Measurements from ENCODE around the gene SPTLC2.
"Not testable (repeated sequence)": the region's sequence is repeated elsewhere in the genome, so short reads cannot be mapped to it uniquely, and the experiment has no call there.

The SPTLC2 gene

DNA sequence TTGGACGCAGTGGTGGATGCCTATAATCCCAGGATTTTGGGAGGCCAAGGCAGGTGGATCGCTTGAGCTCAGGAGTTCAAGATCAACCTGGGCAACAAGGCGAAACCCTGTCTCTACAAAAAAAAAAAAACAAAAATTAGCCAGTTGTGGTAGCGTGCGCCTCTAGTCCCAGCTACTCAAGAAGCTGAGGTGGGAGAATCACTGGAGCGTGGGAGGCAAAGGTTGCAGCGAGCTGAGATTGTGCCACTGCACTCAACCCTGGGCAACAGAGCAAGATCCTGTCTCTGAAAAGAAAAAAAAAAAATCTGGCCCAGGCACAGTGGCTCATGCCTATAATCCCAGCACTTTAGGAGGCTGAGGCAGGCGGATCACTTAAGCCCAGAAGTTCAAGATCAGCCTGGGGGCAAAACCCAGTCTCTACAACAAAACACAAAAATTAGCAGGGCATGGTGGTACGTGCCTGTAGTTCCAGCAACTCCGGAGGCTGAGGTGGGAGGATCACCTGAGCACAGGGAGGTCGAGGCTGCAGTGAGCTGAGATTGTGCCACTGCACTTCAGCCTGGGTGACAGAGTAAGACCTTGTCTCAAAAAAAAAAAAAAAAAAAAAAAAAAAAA is 27.9 kb downstream of the SPTLC2 start:
- not testable (repeated sequence) for DNase-seq (ENCODE audit: low spot score)

DNA sequence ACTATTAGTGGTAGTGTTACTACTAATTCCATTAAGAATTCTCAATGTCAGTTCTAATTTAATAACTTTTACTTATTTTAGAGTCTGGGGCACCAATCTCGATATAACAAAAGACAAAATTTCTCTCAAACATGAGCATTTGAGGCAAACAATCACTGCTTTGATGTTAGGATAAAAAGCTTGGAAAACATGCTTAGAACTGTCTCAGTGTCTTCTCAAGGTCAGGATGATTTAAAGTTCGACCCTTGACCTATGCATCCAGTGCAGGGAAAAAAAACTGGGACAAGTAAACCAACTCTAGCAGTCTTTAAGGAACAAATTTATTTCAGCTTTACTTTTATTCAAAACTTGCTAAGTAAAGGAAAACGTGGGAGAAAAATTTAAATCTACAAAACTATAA is 31.1 kb downstream of the SPTLC2 start:
- no peak for DNase-seq (ENCODE audit: low spot score)

DNA sequence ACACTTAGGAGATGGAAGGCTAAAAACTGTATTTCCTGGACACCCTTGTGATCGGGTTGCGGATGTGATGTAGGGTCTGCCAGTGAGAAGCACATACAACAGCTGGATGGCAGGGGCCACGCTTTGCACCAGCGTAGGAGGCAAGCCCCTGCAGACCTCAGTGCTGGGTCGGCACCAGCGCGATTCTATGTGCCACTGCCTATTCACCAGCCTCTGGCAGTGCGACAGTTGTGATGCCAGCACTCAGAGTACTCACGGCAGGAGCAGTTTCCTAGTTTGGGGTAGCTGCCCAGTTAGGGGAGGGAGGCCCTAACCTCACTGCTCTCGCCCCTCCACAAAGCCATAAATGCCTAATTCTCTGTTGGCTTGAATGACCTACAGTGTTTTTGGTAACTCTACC is 31.6 kb downstream of the SPTLC2 start:
- no peak for DNase-seq (ENCODE audit: low spot score)

DNA sequence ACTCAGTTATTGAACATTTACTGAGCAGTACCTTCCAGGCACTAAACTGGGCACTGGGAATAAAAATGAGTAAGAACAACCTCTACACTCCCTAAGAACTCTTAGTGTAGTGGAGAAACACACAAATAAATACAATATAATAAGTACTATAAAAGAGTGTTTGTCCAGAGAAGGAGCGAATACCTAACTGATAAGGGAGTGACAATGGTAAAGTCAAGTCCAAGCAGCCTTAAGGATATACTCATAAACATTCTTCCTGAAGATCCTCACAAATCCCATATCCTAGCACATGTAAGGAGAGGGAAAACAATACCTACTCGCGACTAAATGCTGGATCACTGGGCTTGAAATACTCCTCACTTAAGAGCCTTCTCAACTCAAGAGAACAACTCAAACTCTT is 32.8 kb downstream of the SPTLC2 start:
- no peak for DNase-seq (ENCODE audit: low spot score)

DNA sequence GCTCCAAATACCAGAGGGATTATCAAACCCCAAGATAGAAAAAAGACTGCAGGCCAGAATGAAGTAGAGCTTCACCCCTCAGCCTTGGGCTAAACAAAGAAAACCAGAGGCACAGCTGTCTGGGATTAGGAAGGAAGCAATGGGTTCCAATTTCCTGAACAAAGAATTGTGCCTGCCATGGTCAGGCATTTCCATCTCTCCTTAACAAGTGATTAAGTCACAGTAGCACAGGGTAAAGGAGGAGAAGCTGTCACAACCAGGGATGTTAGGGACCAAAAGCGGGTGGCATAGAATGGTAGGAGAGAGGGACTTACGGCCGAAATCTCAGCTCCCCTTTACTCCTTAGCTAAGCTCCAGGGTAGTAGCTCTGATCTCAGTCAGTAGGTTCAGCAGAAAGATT is 33.9 kb downstream of the SPTLC2 start:
- DNase-seq (ENCODE audit: low spot score), result no peak

DNA sequence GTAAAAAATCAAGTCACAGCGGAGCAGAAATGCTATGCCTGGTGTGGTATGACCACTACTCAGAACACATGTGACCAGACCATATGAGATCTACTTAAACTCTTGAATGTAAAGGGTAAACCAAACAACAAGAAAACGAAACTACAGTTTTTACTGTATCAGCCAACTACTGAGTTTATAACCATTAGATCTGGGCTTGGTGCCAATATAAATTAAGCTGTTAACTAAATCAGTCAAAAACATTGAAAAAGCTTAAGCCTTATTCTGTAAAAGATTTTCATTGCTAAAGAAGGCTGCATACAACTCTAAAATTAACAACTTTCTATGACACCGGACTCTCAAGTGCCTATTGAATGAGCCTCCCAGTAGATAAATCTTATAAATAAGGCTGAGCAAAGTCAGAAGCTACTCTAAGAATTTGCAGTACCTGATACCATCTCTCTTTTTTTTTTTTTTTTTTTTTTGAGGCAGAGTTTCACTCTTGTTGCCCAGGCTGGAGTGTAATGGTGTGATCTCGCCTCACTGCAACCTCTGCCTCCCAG is 35.4 kb downstream of the SPTLC2 start:
- no peak for DNase-seq (ENCODE audit: low spot score)

DNA sequence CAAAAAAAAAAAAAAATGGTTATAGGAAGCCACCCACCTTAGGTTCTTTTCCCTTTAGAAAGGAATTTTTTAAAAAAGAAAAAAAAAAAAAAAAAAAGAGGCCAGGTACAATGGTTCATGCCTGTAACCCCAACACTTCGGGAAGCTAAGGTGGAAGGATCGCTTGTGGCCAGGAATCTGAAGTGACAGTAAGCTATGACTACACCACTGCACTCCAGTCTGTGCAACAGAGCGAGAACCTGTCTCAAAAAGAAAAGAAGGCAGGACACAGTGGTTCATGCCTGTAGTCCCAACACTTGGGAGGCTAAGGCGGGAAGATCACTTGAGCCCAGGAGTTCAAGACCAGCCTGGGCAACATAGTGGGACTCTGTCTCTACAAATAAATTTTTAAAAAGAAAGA is 36.0 kb downstream of the SPTLC2 start:
- no peak for DNase-seq (ENCODE audit: low spot score)

DNA sequence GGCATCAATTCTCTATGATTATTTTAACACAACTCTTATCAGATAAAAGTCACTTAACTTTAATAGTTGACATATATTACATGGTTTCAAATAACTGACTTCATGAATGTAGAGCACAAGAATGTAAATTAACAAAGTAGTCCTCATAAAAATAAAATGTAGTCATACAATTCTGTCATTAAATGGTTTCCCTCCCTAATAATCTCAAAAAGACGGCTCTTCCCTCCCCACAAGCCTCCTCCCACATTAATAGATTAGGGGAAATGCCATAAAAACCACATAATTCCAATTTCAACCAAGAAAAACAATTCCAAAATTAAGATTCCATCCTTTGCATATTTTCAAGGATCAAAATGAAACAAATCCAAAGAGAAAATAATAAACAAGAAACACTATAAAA is 36.7 kb downstream of the SPTLC2 start:
- peak; percentile 56 for DNase-seq (ENCODE audit: low spot score)

DNA sequence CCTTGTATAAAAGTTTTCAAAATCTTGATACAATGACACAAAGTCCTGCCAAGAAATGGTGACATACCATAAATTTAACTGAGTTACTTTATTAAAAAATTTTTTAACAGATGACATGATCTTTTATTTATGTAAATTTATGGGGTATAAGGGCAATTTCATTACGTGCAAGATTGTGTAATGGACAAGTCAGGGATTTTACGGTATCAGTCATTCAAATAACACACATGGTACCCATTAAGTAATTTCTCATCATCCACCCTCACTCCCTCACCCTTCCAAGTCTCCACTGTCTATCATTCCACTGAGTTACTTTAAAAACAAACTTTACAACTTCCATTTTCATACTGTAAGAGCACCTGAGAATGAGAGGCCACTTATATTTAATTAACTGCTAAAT is 37.4 kb downstream of the SPTLC2 start:
- DNase-seq (ENCODE audit: low spot score), result peak; percentile 48

DNA sequence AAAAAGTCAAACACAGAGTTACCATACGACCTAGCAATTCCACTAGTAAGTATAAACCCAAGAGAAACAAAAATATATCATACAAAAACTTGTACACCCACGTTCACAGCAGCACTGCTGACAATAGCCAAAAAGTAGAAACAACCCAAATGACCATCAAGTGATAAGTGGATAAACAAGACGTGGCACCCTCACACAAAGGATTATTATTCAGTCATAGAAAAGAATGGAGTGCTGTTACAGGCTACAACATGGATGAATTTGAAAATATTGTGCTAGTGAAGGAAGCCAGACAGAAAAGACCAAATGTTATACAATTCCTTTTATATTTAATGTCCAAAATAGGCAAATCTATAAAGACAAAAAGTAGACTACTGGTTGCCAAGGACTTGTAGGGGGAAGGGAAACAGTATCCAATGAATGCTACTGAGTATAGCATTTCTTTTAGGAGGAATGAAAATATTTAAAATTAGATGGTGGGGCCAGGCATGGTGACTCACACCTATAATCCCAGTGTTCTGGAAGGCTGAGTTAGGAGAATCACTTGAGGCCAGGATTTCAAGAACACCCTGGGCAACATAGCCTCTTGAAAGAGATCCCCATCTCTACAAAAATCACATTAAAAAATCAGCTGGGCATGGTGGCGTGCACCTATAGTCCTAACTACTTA is 41.9 kb downstream of the SPTLC2 start:
- no peak for DNase-seq (ENCODE audit: low spot score)

DNA sequence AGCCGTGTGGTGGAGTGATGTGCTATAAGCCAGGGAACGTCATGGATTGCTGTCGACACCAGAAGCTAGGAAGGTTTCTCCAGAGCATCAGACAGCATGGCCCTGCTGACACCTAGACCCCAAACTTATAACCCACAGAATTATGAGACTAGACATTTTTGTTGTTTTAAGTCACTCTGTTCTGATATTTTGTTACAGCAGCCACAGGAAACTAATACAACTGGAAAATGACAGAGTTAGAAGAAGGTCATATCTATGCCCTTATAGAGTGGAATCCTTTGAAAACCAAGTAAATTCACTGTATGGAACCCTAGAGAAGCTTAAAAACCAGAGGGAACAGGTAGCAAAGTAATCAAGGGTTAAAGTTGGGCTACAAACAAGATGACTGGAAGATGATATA is 42.5 kb downstream of the SPTLC2 start:
- DNase-seq (ENCODE audit: low spot score), result no peak

DNA sequence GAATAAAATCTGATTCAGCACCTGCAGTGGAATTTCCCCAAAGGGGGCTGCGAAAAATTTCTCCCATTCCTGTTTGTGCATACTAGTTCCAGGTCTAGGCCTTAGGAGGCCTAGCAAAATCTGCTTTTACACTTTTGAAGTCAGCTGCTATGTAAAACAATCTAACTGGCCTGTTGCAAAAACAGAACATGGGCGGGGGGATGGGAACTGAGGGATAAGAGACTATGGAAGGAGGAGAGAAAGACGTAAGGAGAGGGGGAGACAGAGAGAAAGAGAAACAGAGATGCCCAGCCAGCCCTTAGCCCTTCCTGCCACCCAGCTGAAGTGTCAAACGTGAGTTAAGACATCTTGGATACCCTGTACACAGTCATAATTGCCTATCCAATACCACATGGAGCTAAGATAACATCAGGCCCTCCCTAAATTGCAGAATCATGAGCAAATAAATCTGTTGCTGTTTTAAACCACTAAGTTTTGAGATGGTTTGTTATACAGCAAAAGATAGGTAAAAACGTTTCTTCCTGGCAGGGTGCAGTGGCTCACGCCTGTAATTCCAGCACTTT is 45.6 kb downstream of the SPTLC2 start:
- DNase-seq (ENCODE audit: low spot score), result no peak

DNA sequence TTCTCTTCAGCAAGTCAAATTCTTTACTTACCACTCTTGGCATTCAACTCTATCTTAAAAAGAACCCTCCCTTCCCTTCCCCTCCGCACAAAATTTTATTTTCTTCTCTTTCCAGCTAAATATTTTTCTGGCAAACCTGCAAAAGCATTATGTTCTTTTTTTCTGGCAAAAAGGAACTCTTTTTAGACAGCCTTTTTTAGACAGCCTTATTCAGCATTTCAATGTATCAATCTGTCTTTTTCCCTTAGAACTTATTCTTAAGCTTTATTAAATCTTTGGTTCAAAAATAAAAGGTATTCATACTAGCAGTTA is 50.5 kb downstream of the SPTLC2 start:
- DNase-seq (ENCODE audit: low spot score), result no peak

DNA sequence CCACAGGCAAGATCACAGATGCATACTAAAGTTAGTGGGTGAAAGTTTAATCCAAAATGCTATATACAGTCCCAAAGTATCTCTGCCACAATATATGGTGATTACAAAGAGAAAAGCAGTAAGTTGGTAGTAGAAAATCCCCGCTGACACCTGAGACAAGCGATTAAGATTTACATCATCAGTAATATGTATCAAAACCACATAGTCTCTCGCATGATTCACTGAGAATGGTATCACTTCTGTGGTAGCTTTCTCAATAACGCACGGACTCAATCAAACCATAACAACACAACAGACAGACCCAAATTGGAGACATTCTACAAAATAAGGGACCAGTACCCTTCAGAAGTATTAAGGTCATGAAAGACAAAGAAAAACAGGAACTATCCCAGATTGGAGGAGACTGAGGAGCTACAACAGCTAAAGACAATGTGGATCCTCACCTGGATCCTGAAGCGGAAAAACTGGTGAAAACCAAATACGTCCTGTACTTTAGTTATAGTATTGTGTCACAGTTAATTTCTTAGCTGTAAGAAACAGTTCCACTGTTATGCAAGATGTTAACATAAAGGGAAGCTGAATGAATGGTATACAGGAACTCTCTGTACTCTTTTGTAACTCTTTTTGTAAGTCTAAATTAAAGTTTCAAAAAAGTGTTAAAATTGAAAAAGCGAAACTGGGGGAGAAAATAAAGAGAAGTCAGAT is 51.0 kb downstream of the SPTLC2 start:
- DNase-seq (ENCODE audit: low spot score), result no peak

DNA sequence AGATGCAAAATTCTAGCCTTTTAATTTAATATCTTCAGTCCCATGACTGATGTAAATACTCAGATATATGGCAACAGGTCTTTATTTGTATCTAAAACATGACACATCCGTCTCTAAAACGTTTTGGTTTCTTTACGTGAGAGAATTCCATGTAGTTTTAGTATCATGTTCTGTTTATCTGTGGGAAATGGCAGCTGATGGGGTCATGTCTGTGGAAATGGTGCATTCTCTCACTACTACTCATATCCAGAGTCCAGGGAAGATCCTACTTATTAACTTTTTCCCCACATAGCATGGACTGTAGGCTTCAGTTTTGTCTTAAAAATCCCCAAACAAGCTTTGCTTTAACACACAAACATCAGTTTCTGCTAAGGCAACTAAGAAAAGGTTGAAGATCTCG is 53.8 kb downstream of the SPTLC2 start:
- DNase-seq (ENCODE audit: low spot score), result no peak

DNA sequence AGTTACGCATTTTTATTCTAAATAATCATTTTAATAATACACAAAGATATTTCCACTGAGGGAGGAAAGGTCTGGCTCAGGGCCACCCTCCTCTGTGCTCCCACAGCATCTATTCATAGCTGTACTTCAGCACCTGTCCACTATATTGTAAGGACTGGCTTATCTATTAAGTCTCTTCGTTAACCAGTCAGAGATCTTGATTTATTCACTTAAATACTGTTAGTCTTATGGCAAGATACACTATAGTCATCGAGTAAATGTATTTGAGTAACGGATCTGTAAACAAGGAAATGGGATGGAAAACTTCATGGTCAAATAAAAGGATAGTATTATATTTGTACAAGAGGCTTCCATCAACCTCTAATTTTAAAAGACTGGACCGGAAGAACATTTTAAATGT is 54.6 kb downstream of the SPTLC2 start:
- DNase-seq (ENCODE audit: low spot score), result no peak

DNA sequence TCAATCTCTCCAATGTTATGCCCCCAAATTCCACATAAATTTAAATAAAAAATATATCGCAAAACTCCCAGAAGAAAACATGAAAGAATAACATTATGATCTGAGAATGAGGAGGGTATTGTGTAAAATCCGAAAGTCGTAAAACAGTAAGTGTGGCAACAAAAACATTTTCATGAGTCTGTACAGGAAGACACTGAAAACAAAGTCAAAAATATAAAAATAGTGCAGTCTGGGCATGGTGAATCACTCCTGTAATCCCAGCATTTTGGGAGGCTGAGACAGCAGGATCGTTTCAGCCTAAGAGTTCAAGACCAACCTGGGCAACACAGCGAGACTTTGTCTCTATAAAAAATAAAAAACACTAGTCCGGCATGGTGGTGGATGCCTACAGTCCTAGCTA is 57.1 kb downstream of the SPTLC2 start:
- DNase-seq (ENCODE audit: low spot score), result no peak

DNA sequence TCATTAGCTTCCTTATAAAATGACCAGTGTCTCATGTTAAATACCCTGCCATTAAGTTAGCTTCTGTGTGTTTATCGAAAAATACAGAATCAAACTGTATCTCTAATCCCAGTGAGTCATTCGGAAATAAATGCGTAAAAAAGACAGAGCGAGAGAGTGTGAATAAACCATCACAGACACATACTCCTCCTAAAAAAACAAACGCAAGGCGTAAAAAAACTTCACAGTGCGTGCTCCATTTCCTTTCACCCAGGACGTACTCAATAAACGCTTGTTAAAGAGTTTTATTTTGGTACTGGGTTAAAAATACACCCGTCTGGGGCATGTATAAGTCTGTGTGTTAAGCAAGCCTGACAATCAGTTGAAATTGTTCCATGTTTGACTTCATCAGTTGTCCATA is 59.0 kb downstream of the SPTLC2 start:
- no peak for DNase-seq (ENCODE audit: low spot score)

DNA sequence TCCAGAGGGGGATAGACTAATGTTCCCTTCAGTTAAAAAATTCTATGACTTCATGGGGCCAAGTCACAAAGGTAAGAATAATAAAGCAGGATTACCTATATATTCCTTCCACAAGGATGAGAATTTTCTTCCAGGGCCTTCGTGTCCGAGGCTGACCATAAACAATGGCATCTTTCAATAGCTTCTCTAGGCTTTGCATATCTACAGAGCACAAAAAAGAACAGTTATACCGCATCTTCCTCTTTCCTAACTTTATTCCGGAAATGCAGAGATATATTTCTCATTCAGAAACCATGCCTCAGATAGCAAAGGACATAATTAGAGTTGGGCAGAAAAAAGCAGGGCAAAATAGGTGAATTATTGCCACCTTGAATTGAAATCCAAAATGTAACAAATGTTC is 59.5 kb downstream of the SPTLC2 start:
- DNase-seq (ENCODE audit: low spot score), result no peak

DNA sequence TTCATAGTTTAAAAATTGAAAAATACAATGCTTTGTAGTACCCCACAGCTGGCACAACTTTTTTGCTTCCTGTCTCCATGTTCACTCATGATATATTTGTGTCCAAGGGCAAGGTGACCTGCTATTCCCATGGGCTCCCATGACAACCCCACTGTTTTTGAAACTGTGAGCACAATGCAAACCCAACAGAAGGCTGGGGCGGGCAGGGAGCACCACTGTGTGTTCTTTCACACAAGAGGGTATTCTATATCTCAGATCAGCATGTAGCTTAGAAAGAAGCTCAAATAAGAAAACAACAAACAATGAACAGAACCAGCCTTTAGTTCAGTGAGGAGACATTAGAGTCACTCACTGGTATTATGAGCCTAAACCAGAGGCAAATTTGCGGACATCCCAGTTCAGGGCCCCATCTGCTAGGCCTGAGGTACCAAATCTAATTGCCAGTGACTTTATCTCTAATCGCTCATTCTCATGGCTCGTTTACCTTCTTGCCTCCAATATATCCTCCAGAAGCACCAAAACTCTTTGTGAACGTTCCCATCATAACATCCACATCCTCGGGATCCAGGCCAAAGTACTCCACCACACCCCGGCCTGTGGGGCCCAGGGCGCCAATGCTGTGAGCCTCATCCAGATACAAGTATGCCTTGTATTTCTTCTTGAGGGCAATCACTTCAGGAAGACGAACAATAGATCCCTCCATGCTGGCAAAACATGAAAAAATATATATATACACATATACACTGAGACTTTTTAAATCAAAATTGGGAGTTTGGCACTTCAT is 61.4 kb downstream of the SPTLC2 start:
- no peak for DNase-seq (ENCODE audit: low spot score)

DNA sequence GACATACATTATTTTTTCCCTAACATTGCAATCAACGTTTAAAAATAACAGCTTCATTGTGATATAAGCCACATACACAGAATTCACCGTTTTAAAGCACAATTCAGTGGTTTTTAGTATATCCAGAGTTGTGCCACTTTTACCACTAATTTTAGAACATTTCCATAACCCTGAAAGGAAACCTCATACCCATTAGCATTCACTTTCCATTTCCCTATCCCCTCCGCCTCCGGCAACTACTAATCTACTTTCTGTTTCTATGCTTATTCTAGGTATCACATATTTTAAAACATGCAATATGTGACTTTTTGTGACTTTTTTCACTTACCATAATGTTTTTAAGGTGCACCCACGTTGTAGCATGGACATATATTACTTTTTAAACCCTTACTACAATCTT is 62.2 kb downstream of the SPTLC2 start:
- DNase-seq (ENCODE audit: low spot score), result no peak

DNA sequence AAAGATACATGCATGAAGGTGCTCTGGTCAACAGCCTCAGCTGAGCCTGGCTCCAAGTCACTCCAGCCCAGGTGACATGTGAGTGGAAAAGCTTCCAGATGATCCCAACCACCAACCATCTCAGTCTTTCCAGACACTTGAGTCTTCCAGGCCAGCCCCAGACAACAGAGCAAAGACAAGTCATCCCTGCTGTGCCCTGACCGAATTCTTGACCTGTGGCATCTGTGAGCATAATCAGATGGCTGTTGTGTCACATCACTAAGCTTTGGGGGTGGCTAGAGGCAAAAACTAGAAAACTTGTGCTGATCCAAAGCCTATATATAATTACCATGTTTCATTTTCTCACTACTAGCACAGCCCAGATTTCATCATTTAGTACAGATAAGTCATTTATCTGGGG is 67.0 kb downstream of the SPTLC2 start:
- no peak for DNase-seq (ENCODE audit: low spot score)
